Upper lobe of right lung (tissue), 1 donor: ENCODE results near the gene PEX14. TPM values are rescaled to one million over a fixed set of nuclear protein-coding genes. Genes with fewer than 3 reads are reported as not detected.

Experiments
- ATAC-seq: fragments of 200-7000 bp; cut with Tn5 transposase; one replicate; pipeline ENCODE4 v1.9.1; 2020; ENCODE audit warnings: mild to moderate bottlenecking, moderate library complexity
- DNase-seq: peaks from one replicate; pipeline ENCODE4 v3.0.0-alpha.2; 2020
- H3K27ac ChIP-seq: fragments of 200-600 bp; one replicate; pipeline ENCODE4 v1.8.0; 2022
- H3K27me3 ChIP-seq: fragments of 200-600 bp; one replicate; pipeline ENCODE4 v1.8.0; 2022; ENCODE audit warnings: mild to moderate bottlenecking
- H3K36me3 ChIP-seq: fragments of 200-600 bp; one replicate; pipeline ENCODE4 v1.8.0; 2022
- H3K4me1 ChIP-seq: fragments of 200-600 bp; one replicate; pipeline ENCODE4 v1.8.0; 2022
- H3K4me3 ChIP-seq: fragments of 200-600 bp; one replicate; pipeline ENCODE4 v1.8.0; 2022; ENCODE audit warnings: mild to moderate bottlenecking
- H3K9me3 ChIP-seq: fragments of 200-600 bp; one replicate; pipeline ENCODE4 v1.8.0; 2022
- intact Hi-C: fragments of 100-400 bp; cut with DNase I; formaldehyde crosslinking; loops from one replicate; pipeline ENCODE4 v1.11.0; 2022
- total RNA-seq: library from RNA; stranded (reverse); fragmentation: NEBNext Ultra II Directional; extraction: Animal tissue kit (Norgen Biotek cat#: 25700); gene quantifications from one replicate; pipeline ENCODE4 v1.2.1, GENCODE V29; 2021
- TF ChIP-seq, protein P1 (sequence below): fragments of 200-600 bp; IDR thresholded peaks from one replicate; pipeline ENCODE4 v1.8.0; 2022; ENCODE audit warnings: antibody characterized with exemption
- donor health status: DM: no; HTN: yes; CAD: no; lungs with severe emphysema.

The PEX14 gene
- total RNA-seq, 1 donor from 2014 or later = 25.8 TPM

DNA sequence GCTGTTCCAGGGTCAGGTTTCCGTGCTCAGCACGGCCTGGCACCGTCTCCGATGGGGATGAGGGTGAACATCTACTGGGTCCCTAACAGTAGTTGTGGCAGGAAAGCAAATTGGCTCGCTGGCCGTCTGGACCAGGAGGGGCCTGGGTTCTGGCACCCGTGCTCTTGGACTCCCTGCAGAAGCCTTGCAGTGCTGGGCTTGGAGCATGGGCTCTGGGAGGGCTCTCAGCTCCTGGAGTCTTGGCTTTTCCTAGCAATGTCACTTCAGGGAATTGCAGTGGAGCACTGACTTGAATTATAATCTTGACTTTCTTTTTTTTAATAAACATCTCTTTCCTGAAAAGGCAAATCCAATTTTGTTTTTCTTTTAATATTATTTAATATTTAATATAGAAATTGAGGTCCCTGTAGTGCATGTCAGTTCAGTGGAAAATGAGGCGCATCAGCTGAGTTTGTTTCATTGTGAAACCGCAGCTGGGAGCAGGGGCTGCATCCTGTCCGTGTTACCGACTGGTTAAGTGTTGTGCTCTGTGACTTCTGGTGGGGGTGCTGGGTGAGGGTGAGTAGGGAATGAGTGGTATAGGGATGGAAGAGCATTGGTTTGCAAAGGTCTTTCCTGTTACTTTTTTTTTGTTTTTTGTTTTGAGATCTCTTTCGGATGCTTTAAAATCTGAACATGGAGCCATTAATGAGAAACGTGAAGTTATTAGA lies 64.1 kb downstream of the PEX14 start:
- no peaks in the 10 kb centered on the region for H3K27me3 ChIP-seq
- H3K4me1 ChIP-seq = no peaks in the 10 kb centered on the region
- no peak for ATAC-seq
- intact Hi-C loops = no loop called here
- peaks cover 18% of the 10 kb centered on the region for H3K36me3 ChIP-seq
- TF ChIP-seq, protein P1, sequence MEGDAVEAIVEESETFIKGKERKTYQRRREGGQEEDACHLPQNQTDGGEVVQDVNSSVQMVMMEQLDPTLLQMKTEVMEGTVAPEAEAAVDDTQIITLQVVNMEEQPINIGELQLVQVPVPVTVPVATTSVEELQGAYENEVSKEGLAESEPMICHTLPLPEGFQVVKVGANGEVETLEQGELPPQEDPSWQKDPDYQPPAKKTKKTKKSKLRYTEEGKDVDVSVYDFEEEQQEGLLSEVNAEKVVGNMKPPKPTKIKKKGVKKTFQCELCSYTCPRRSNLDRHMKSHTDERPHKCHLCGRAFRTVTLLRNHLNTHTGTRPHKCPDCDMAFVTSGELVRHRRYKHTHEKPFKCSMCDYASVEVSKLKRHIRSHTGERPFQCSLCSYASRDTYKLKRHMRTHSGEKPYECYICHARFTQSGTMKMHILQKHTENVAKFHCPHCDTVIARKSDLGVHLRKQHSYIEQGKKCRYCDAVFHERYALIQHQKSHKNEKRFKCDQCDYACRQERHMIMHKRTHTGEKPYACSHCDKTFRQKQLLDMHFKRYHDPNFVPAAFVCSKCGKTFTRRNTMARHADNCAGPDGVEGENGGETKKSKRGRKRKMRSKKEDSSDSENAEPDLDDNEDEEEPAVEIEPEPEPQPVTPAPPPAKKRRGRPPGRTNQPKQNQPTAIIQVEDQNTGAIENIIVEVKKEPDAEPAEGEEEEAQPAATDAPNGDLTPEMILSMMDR = no peak
- no peak overlapping the region for H3K4me3 ChIP-seq
- H3K9me3 ChIP-seq = no peaks in the 10 kb centered on the region
- H3K27ac ChIP-seq = no peak overlapping the region
- DNase-seq = no peak

DNA sequence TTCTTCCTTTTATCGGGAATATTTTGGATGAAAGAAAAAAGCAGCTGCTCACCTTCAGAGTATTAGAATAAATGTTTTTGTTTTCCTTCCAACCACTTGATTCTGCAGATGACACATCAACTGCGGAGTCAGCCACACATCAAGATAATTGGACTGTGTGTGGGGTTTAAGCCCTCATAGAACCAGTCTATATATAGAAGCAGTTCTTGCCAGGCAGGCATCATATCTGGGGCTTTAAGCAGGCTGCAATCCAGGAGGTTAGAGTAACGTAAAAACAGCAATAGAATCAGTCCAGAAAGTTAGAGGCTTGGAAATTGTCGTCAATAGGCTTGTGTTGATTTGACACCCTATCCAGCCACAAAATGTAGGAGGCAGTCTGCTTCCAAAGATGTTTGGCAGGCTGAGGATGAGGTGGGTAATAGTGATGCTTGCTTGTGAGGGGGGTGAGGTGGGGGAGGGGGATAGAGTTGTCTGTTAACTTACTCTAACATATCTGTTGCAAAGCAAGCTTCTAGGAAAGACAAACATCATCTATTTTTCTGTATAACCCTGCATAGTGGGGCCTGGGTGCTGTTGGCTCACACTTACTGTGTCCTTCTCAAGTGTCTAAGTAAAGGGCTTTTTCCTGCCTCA lies 64.8 kb downstream of the PEX14 start:
- H3K27ac ChIP-seq = no peak overlapping the region
- intact Hi-C loops = no loop called here
- ATAC-seq = no peak

DNA sequence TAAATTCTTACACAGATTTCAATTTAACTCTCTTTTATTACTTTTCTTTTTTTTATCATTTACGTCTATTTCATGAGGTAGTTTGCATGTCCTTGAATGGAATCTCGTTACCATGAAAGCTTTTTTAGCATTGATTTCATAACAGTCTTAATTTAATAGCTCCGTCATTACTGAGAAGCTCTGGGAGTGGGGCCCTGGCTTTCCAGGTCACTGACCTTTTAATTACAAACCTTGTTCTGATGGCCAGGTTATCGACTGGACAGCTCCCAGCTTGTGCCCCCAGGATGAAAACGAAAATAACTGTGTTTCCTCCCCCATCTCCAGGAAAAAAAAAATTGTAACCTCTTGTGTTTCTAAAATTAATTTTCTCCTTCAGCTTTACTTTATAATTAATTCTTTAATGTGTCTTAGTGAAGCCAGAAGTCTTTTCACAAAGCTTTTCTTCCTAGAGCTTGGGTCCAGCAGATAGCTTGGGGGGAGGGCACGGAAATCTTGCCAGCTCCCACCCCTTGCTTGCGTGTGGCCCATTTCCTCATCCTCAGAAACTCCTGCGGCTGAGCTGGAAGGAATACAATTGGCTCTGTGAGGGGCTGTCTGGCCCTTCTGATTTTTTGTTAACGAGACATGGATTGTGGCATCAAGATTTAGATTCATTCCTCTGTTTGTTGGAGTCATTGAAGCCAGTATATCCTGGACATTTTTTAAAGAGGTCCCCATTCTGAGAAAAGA lies 65.7 kb downstream of the PEX14 start:
- TF ChIP-seq, protein P1 = no peak
- DNase-seq (no peak), ATAC-seq (peak; percentile 32)
- intact Hi-C loops = no loop called here
- Histone ChIP-seq H3K4me3 (no peak overlapping the region), H3K27ac (peak overlapping the region; percentile 13), H3K36me3 (peaks cover 18% of the 10 kb centered on the region), H3K27me3 (no peaks in the 10 kb centered on the region), H3K4me1 (no peaks in the 10 kb centered on the region), H3K9me3 (no peaks in the 10 kb centered on the region)

More for the DNA sequence above, 64.8 kb downstream of the PEX14 start:
- Histone ChIP-seq H3K4me1 (no peaks in the 10 kb centered on the region), H3K36me3 (peaks cover 18% of the 10 kb centered on the region), H3K4me3 (no peak overlapping the region), H3K9me3 (no peaks in the 10 kb centered on the region), H3K27me3 (no peaks in the 10 kb centered on the region)
- DNase-seq = no peak
- TF ChIP-seq, protein P1 = no peak

DNA sequence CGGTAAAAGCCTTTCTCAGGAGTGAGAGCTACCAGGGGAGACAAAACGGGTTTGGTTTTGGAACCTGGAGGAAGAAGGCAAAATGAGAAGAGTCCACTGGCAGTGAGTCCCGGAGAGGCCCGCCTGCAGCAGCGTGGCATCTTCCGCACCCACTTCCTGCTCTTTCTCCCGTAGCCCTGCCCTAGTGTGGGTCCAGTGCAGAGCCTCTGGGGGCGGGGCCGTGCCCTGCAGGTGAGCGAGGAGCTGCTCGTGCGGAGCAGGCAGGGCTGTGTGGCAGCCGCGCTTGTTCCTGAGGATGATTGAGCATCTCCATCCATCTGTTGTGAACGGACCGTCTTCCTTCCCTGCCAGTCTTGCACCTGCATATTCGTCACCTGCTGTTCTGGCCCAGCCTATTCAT lies 66.5 kb downstream of the PEX14 start:
- H3K27ac ChIP-seq = peak overlapping the region; percentile 13
- intact Hi-C loops = no loop called here
- H3K27me3 ChIP-seq = no peaks in the 10 kb centered on the region
- DNase-seq (no peak), ATAC-seq (peak; percentile 34)
- TF ChIP-seq, protein P1 = no peak
- H3K4me1 ChIP-seq = no peaks in the 10 kb centered on the region
- H3K9me3 ChIP-seq = no peaks in the 10 kb centered on the region
- H3K4me3 ChIP-seq = no peak overlapping the region
- H3K36me3 ChIP-seq = peaks cover 13% of the 10 kb centered on the region

DNA sequence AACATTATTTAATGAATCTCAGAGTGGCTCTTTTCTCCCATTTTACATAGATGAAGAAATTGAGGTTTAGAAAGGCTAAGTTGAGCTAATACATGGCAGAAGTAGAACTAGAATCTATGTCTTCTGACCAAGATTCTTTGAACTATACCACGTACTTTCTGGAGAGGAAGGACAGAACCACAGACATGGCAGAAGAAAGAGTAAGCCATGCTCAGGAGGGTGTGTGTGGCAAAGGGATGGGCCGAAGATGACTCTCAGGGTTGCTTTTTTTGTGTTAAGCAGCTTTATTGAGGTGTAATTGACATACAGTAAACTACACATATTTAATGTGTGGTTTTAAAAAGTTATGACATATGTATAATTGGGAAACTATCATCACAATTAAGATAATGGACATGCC lies 69.5 kb downstream of the PEX14 start:
- Histone ChIP-seq H3K27me3 (no peaks in the 10 kb centered on the region), H3K4me1 (no peaks in the 10 kb centered on the region), H3K4me3 (no peak overlapping the region), H3K27ac (no peak overlapping the region), H3K9me3 (no peaks in the 10 kb centered on the region), H3K36me3 (no peaks in the 10 kb centered on the region)
- DNase-seq (no peak), ATAC-seq (no peak)
- TF ChIP-seq, protein P1 = no peak
- intact Hi-C loops = no loop called here
